IPS DF 4.7 (cell line): ENCODE data around the gene CBX6.

Source experiments
- DNase-seq: peaks from one replicate; pipeline ENCODE4 v3.0.0-alpha.2; 2013; ENCODE audit warnings: low spot score; ENCODE audit errors: extremely low read depth

The CBX6 gene

GRCh38 chr22:38820020-38820419 lies 52.0 kb downstream of the CBX6 start:
- no peak for DNase-seq

GRCh38 chr22:38819387-38819940 lies 52.6 kb downstream of the CBX6 start:
- no peak for DNase-seq

GRCh38 chr22:38817196-38817595 lies 54.8 kb downstream of the CBX6 start:
- DNase-seq = no peak

- no peak for DNase-seq
Measured at GRCh38 chr22:38815842-38816241, 56.2 kb downstream of the CBX6 start.
